NCI-H1436 treated with DMSO at 0.1 percent for 48 hours (cell line): ENCODE data around the gene SELENOI.
A peak's percentile ranks its signal among the peaks of the same experiment; 100 is the strongest.
"Not testable (repeated sequence)": the region's sequence is repeated elsewhere in the genome, so short reads cannot be mapped to it uniquely, and the experiment has no call there.

Experiments
- DNase-seq: peaks from one replicate; lab custom pipeline; 2025; lab: John Stamatoyannopoulos, UW

SELENOI gene

DNA sequence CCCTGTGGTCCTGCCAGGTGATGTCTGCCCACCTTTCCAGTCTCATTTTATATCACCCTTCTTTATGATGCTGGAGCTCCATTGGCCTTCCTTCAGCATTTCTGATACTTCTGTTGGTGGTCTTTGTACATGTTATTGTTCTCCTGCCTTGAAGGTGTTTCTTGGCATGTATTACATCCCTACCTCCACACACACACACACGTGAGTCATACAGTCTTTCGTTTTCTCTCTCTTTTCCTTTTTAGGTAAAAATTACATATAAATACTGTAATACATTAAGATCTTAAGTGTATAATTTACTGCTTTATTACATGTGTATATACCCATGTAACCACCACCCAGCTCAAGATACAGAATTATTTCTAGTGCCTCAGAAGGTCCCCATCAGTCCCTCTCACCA lies 10.8 kb downstream of the SELENOI start:
- DNase-seq = no peak

- no peak for DNase-seq
Measured at GRCh38 chr2:26359886-26360473, 14.0 kb downstream of the SELENOI start.

- DNase-seq = no peak
Measured at GRCh38 chr2:26363323-26363722, 17.4 kb downstream of the SELENOI start.

DNA sequence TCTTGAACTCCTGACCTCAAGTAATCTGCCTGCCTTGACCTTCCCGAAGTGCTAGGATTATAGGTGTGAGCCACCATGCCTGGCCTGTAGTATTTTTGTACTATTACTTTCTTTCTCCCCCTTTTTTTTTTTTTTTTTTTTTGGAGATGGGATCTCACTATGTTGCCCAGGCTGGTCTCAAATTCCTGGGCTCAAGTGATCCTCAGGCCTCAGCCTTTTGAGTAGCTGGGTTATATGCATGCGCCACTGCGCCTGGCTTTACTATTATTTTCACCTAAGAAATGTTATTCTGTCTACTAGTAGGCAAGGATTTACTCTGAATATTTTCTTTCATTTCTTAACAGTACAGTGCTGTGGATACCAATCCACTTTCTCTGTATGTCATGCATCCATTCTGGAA lies 18.0 kb downstream of the SELENOI start:
- no peak for DNase-seq

- DNase-seq = no peak
Measured at GRCh38 chr2:26364669-26365068, 18.7 kb downstream of the SELENOI start.

DNA sequence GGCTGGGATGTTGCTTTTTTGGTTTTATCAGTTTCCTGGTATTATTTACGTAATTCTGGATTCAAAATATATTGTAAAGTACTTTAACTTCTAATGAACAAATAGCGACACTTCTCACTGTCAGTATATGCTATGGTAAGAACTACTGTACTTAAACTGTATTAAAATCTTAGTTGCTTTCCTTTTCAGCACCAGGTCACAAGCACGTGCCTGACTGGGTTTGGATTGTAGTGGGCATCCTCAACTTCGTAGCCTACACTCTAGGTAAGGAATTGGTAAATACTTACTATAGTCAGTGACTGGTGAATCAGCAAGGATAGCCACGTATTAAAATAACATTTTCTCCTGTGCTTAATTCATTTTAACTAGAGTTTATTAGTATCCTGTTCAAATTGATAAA lies 21.0 kb downstream of the SELENOI start:
- no peak for DNase-seq

GRCh38 chr2:26369664-26370063 lies 23.7 kb downstream of the SELENOI start:
- not testable (repeated sequence) for DNase-seq

- not testable (repeated sequence) for DNase-seq
Measured at GRCh38 chr2:26370909-26371308, 25.0 kb downstream of the SELENOI start.

- no peak for DNase-seq
Measured at GRCh38 chr2:26376799-26377198, 30.9 kb downstream of the SELENOI start.

GRCh38 chr2:26380281-26380680 lies 34.3 kb downstream of the SELENOI start:
- no peak for DNase-seq

DNA sequence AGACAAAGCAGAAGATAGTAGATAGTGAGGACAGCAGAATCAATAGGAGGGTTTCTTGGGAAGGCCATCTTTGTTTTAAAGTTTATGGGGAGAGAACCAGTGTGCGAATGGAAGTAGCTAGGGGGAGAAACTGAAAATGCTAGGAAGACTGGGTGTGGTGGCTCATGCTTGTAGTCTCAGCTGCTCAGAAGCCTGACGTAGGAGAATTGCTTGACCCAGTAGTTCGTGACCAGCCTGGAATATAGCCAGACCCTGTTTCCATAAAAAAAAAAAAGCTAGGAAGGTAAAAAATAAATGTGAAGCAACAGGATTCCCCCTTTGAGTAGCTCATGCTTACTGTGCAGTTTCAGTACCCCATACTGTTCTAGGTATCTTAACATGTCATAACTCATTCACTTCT lies 36.6 kb downstream of the SELENOI start:
- no peak for DNase-seq

DNA sequence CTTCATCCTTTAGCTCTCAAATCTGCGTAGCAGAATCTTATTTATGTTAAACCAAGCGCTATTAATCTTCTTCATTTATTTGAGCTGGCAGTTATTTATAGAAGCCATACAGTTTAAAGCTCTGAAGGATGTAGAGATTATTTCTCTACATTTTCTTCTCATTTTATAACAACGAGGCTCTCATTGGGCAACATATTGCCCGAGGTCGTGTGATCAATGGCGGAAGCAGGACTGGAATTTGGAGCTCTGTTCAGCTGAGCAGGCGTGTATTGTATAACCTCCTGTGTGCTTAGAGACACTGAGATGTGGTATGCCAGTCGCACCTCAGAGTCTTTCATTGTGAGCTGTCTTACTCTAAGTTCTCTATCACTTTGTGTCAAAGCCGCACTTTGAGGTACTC lies 38.2 kb downstream of the SELENOI start:
- DNase-seq = no peak

DNA sequence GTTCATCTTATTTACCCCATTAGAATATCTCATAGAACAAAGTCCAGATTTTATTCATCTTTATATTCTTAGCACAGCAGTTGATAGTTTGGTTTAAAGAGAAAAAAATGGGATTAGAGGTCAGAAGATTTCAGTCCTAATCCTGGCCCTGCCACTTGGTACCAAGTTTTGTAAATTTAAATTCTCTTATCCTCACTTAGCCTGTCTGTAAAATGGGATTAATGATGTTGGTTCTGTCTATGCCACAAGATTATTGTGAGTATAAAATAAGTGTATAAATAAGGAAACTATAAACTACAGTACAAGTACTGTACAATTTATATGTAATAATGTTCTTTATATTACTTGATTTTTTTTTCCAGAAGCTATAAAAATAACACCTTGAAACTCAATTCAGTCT lies 38.7 kb downstream of the SELENOI start:
- no peak for DNase-seq

GRCh38 chr2:26387189-26387588 lies 41.2 kb downstream of the SELENOI start:
- DNase-seq = no peak

- DNase-seq = no peak
Measured at GRCh38 chr2:26394694-26395093, 48.8 kb downstream of the SELENOI start.

GRCh38 chr2:26395394-26395793 lies 49.5 kb downstream of the SELENOI start:
- DNase-seq = no peak

DNA sequence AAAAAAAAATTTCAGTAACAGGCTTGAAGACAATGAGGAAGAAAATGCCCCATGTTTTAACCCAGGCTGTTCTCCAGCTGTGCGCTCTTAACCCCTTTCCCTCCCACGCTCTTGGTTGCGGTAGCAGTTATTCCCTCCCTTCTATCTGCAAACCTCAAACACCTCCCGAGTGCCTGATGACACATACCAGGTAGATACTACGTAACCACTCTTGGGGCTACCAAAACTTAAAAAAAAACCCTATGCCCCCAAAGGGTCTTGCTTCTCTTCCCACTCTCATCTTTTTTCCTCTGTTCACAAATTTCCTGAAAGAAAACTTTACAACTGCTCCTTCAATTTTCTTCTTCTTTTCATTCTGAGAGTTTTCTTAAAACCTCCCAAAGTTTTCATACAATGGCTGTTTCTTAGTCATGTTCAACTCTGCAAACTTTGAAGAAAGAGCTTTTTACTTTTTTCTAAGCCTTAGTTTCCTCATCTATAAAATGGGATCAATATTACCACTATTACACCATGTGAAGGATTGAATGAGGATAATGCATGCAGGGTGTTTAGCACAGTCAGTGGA lies 50.9 kb downstream of the SELENOI start:
- no peak for DNase-seq

- DNase-seq = no peak
Measured at GRCh38 chr2:26399771-26400376, 53.9 kb downstream of the SELENOI start.

- DNase-seq = no peak
Measured at GRCh38 chr2:26400723-26401122, 54.8 kb downstream of the SELENOI start.

GRCh38 chr2:26401739-26402541 lies 56.0 kb downstream of the SELENOI start, which contains the start of gene DRC1:
TSS of gene DRC1 (plus strand) at chr2:26401920. CDS start at chr2:26401990, 70 bp downstream.
- DNase-seq = peak; percentile 12

GRCh38 chr2:26407526-26407925 lies 61.6 kb downstream of the SELENOI start:
- no peak for DNase-seq

GRCh38 chr2:26409785-26410184 lies 63.8 kb downstream of the SELENOI start:
- no peak for DNase-seq

DNA sequence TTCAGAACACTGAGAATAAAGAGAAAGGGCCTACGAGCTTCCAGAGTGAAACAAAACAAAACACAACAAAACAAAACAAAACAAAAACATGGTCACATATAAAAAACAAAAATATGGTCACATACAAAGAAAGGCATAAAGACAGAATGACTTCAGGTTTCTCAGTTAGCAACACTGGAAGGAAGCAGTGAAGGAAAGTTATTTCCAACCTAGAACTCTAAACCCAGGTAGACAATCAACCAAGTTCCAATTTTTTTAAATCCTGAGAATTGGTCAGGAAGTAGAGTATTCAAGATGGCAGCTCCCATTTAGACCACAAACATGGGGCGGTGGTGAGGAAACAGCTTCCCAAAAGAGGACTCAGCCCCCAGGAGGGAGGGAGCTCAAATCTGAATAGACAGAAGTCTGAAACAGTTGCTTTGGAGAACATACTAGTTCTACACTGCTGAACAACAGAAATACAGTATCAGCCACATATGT lies 64.9 kb downstream of the SELENOI start:
- DNase-seq = no peak
